GM18498 (cell line): ENCODE measurements around the gene LST1.
"Not testable (repeated sequence)": the region's sequence is repeated elsewhere in the genome, so short reads cannot be mapped to it uniquely, and the experiment has no call there.

Experiments
- ATAC-seq: cut with Tn5 transposase; IDR thresholded peaks from one replicate; pipeline ENCODE4 v1.9.1; 2021; ENCODE audit warnings: mild to moderate bottlenecking, moderate library complexity; ENCODE audit not compliant: unreplicated experiment

Gene LST1

DNA sequence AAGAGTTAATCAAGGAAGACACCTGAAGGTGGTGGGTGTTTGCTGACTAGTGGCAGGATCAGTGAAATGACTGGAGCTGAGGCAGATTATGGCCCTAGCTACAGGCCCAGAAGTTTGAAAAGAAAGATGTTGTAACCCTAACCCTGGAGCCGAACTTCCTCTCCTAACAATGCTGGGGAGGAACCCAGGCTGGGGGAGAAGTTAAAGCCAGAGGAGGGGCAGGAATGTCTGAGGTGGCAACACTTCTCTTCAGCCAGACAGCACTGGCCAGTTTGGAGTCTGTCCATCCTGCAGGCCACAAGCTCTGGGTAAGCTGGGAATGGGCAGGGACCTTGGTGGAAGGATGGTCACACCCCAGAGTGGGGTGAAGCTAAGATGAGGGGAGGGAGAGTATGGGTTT is at the start of gene LST1:
Gene LST1 (plus strand): TSS at position 270 of the 400 bp plus-strand sequence. CDS start 1,023 bp downstream, outside the sequence.
- no peak for ATAC-seq

DNA sequence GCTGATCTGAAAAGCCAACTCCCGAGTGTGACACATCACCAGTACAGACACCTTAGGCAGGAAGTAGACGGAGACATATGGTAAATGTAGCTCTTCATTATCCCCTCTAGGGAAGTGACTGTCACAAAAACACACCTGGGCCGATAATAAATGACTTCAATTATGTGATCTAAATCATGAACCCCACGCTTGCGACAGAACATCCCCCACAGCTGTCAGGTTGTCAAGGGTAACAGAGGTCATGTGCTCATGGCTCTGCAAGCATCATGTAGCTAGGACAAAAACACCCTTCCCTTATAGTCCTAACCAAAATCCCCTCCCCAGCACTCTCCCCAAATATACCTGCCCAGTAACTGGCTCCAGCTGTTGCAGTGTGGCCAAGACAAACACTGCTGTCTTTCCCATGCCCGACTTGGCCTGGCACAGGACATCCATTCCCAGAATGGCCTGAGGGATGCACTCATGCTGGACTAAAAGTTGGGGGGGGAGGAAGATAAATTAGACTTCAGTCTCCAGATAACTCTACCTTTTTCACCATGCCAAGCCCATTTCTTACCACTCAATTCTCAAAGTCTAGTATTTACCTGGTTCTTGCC is 47.2 kb upstream of the LST1 start:
- no peak for ATAC-seq

DNA sequence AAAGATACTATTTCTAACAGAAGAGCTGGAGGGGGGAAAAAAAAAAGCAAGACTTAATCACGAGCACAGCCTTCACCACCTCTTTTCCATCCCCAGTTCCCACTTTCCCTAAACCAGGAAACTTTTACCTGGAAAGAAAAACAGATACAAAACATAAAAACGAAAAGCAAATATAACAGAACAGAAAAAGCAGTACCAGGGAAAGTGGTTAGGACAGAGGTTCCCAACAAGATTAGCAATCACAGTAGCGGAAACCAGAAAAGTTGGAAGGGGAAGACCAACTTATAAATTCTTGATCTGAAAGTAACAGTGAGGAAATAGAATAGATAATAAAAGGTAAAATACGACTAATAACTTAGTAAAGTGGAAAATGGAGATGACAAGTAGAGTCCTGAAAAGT is 45.4 kb upstream of the LST1 start:
- ATAC-seq = no peak

DNA sequence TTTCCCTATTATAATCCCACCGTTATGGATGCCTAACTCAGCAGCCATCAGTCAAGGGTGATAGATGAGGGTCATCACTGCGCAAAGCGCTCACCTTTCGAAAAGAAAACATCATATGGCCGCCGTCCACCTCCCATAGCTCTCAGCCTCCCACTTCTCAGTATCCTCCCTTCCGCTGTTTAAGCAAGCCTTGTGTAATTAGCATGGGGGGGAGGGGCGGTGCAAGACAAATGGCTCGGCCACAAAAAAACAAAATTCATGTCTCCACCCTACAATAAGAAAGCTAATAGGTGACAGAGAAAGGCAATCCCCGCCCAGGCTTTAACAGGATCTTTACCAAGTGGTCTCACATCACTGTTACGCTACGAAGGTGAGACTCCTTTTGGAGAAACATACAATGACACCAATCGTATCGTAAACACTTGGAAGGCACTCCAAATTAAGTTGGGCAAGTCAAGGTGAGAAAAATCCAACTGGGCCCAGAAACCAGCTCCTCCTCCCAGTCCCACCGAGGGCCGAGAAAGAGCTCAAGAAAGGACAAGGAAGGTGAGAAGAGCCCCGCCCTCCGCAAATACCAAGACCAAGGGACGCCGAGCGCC is 44.9 kb upstream of the LST1 start:
- peak; percentile 6 for ATAC-seq

DNA sequence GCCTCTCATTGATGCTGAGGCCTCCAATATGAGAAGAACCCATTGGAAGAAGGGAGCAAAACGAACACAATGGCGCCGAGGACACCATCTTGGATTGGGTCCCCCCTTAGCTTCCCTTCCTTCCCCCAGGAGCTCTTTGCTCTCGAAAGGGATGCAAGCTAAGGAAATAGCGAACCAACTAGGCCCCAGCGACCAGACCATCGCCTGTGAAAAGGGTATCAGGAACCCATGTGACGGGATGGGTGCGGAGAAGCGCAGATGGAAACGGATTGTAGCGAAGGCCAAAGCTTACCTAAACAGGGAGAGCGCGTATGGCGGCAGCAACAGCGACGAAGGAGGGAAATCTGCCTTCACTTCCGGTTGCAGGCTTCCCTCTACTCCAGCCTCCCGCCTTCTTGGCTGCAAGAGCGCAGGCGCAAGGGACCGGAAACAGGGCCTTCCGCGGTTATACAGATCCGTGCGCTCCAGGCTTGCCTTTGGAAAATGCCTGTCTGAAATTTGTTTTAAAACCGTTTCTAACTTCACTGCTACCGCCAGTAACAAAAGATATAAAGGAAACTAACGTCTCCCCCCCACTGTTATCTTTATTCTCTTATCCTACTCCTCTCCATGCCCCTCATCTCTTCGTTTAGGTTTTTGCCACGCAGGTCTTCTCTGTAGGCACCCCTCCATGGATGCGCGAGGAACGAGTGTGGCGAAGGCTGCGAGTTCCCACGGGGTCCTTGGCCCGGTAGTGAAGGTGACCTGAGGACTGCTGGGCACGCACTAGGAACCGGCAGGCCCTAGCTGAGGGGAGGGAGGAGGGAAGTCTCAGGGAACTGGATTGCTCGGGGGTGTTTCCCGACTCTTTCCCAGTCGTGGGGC is 44.2 kb upstream of the LST1 start, which contains the start of gene DDX39B:
Gene DDX39B (minus strand): TSS at position 346 of the 864 bp plus-strand sequence. CDS start 1,471 bp downstream, outside the sequence.
- ATAC-seq = peak; percentile 76

DNA sequence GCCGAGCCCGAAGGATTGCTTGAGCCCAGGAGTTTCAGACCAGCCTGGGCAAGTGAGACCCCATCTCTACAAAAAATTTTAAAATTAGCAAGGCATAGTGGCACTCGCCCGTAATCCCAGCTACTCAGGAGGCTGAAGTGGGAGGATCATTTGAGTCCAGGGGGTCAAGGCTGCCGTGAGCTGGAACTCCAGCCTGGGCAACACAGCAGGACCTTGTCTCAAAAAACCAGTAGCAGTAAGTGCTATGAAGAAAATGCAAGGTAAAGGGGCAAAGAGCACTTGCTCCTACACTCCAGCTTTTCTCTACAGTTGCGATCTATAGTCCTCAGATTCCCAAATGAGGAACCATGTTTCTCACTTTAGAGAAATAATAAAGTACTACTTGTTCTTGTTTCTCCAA is 42.4 kb upstream of the LST1 start:
- ATAC-seq = no peak

DNA sequence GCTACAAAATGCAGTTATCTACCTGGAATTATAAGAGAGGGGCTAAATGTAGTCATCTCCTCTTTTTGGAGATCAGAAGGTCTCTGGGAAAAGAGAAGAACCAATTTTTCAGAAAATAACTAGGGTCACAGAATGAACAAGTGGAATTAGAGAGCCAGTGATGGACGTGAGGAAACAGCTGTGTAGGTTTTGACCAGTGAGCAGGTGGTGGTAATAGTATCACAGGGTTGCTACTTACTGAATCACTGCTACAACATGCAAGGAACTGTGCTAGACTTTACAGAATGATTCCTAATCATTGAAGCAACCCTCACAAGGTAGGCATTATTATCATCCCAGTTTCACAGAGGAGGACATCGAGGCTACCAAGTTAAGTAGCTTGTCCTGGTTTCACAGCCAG is 41.4 kb upstream of the LST1 start:
- ATAC-seq = no peak

DNA sequence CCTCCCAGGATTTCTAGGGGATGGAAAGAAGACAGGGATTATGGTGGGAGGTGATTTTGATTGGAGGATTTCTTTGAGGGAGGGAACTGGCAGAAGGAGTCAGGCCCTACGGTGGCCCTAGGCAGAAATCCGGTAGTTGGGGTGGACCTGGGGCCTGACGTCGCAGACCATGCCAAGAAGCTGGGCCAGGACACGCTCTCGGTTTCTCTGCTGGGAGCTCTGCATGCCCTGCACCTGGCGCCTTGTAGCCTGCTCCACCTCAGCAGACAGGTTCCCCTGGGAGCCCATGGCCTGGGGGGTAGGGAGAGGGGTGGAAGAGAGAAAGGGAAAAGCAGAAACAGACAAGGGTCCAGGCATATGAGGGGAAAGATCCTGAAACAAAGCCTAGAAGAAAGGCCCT is 40.8 kb upstream of the LST1 start:
- ATAC-seq = no peak

DNA sequence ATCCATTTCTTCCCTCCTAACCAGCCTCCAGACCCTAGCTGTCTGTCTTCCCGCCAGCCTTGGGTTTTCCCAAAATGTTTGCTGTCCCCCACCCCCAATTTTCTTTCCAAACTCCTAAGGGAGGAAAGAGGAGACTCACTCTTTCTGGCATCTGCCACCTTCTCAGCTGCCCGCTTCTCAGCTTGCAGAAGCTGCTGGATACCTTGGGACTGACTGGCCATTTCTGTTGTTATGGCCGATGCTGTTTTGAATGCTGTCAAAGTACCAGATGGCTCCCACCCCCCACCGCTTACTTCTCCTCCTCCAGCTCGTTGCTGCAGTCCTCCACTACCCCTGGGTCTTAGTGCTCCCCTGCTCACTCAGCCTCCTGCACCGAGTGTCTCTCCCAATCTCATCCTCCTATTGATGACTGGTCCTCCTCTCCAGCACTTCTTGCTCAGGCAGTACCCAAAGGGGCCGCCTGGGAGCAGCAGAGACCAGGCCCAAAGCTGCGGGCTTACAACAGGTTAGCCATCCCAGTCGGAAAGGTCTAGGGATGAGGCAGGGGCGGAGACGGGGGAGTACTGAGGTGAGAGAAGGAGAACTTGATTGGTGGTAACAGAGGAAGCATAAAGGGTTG is 39.6 kb upstream of the LST1 start, which contains the start of gene ATP6V1G2:
Gene ATP6V1G2 (minus strand): TSS at position 270 of the 619 bp plus-strand sequence. CDS start 49 bp downstream, at position 221.
- ATAC-seq = peak; percentile 49

DNA sequence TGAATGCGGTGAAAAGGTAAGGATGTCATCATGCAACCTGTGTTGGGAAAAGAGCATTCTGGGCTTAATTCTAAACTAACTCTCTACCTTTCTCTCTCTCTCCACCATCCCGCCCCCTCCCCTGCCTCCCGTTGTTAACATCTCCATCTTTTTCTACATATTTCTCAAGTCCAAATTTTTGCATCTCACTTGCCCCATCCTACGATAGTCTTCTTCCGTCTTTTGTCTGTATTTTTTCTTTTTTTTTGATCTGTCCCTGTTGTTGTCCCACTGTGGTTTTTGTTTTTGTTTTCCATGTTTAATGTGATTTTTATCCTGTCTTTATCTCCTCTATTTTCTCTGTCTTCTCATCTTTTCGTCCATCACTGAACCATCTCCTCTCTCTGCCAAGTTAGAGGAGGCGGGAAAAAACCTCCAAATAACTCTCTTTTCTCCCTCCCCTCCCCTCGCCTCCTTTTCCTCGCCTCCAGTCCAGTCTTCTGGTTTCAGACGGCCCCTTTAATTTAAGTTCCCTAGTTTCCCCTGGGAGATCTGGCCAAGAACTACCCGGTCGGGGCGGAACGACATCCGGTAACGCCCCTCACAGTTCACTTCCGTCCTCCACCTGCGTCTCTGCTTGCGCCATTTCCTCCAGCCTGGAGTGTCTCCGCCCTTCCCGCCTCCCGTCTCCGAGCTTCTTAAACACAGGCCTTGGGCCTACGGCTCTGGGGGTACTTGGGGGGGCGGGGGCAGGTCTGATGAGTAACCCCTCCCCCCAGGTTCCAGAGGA is 38.9 kb upstream of the LST1 start, which contains the start of gene NFKBIL1:
Gene NFKBIL1 (plus strand): TSS at position 651 of the 769 bp plus-strand sequence. CDS start 87 bp downstream, at position 738.
- ATAC-seq = peak; percentile 70

DNA sequence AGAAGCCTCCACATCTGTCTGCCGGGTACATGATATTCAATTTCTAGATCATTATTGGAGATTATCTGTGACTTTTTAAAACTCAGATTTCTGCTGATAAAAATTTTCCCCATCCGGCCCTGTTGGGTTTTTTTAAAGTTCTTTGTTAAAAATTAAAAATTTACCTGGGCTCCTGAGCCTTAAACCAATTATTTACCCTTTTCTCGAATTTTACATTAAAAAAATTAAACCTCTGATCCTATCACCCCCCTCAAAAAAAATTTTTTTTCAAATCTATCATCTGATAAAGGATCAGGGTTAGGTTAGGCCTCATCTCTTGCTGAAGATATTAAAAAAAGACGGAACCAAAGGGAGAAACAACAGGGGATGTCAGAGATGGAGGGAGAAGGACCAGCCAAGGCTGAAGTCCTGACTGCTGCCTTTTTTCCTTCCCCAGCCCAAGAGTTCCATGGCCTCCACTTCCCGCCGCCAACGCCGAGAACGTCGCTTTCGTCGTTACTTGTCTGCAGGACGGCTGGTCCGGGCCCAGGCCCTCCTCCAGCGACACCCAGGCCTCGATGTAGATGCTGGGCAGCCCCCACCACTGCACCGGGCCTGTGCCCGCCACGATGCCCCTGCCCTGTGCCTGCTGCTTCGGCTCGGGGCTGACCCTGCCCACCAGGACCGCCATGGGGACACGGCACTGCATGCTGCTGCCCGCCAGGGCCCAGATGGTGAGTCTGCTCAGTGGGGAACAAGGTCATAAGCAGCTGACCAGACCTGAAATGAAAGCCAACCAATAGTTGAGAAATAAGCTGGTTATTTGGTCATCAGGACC is 38.1 kb upstream of the LST1 start:
- ATAC-seq = no peak

DNA sequence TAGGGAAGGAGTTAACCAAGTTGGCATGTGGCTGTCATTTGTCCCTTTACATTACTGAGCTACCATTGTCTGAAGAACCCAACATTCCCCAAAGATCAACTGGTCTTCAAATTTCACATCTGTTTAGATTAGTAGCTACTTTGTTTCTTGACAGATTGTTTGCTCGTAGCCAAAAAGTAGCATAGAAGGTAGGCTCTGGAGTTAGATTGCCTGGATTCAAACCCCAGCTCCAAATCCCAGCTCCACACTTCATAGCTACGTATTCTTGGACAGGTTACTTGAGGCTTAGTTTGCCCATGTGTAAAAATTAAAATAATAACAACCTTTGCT is 37.6 kb upstream of the LST1 start:
- no peak for ATAC-seq

DNA sequence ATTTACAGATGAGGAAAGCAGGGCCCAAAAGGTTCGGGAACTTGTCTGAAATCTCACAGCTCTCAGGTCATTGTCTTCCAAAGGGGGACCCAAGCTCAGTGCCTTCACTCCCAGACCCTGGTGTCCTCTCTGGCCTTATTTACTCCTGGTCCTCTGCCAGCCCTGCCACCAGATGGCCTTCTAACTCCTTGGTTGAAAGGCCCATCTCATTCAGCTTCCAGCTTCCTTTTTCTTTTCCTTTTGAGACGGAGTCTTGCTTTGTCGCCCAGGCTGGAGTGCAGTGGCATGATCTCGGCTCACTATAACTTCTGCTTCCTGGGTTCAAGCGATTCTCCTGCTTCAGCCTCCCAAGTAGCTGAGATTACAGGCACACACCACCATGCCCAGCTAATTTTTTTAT is 34.7 kb upstream of the LST1 start:
- not testable (repeated sequence) for ATAC-seq

DNA sequence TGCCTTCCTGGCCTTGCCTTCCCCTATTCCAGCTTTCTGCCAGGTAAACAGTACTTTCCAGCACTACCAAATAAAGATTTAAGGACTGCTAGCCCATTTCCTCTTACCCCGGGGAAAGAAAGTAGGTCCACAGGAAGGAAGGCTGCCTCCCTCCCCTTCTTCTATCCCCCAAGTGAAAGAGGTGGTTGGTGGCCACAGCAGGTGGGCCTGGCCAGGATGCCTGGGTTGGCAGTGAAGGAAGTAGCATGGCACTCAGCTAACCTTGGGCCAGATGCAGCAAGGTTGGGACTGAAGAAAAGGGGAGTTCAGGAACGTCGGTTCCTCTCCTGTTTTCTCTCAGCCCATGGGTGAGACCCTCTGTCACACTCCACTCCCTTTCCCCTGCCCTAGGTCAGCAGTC is 29.8 kb upstream of the LST1 start:
- no peak for ATAC-seq

DNA sequence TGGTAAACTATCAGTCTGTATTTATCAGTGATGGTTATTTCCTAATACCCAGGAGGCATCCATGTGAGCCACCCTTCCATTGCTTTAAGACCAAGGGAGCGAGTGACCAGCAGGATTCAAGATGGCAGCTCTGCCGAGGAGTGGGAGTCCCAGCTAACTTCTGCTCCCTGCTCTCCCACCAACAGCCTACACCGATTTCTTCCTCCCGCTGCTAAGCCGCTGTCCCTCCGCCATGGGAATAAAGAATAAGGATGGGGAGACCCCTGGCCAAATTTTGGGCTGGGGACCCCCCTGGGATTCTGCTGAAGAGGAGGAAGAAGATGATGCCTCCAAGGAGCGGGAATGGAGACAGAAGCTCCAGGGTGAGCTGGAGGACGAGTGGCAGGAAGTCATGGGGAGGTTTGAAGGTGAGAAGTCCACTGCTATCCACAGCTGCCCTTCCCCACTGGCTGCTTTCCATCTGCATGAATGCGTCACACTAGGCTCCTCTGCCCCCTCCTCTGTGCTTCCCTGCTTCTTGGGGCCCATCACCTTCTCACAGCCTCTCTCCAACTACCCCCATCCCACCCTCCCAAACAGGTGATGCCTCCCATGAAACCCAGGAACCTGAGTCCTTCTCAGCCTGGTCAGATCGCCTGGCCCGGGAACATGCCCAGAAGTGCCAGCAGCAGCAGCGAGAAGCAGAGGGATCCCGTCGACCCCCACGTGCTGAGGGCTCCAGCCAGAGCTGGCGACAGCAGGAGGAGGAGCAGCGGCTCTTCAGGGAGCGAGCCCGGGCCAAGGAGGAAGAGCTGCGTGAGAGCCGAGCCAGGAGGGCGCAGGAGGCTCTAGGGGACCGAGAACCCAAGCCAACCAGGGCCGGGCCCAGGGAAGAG is 28.4 kb upstream of the LST1 start:
- no peak for ATAC-seq

DNA sequence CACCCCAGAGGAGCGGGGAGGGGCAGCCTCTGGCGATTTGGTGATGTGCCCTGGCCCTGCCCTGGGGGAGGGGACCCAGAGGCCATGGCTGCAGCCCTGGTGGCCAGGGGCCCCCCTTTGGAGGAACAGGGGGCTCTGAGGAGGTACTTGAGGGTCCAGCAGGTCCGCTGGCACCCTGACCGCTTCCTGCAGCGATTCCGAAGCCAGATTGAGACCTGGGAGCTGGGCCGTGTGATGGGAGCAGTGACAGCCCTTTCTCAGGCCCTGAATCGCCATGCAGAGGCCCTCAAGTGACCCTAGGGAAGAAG is 27.8 kb upstream of the LST1 start:
- ATAC-seq = no peak

DNA sequence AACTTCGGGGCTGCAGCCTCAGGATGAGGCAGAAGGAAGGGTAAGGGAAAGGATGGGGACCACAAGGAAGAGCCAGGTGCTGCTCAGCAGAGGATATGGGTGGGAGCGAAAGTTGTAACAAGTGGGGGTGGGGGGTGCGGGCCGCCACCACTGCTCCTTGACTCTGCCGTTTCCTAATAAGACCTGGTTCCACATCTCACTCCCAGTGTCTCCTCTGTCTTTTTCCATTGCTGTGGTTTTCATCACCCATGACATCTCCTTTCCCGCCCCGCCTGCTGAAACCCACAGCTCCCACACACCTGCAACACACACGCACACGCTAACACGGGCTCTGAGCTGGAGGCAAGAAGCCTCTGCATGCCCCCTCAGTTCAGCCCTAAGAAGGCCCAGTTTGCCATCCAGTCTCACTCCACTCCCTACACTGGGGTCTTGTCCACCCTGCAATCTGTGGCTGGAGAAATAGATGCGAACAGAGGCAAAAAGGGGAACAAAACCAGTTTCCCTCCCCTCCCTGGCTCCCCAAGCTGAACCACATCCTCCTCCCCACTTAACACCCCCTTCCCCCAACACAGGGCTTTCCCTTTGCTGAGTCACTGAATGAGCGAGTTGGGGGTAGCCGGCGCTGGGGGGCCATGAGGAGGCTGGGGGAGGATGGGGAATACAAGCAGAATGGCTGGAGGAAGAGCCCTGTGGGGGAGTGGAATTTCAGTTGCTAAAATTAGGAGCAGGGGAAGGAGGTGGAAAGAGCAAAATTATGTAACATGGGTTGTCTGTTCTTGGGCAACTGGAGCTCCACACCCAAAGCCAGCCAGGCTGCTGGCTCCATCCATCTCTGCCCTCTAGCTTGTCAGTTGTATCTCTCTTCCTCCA is 27.2 kb upstream of the LST1 start:
- ATAC-seq = no peak

DNA sequence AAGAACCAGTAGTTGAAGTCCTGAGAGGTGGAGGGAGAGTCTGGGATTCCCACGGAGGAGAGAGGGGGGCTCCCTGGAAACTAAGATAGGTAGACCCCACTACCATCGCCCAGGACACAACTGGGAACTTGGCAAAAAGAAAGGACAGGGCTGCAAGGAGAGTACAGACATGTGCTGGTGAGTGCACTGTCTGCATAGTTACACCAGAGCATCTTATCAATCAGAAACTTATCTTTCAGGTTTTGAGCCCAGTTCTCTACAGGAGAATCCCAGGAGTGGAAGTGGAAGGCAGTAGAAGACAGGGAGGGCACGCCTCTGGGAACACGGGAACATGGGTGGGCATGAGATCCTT is 26.5 kb upstream of the LST1 start:
- no peak for ATAC-seq
